ENCODE measurements around the gene FAM163A.
A peak's percentile ranks its signal among the peaks of the same experiment; 100 is the strongest.

FAM163A gene

GRCh38 chr1:179745131-179745611 lies 2.1 kb downstream of the FAM163A start:
- Histone ChIP-seq H3K4me2 (ENCODE audit: low read length) (no peak overlapping the region), H3K18ac (ENCODE audit: low read length) (no peak overlapping the region), H3K79me2 (ENCODE audit: control insufficient read depth, insufficient read depth, low read length) (no peaks in the 10 kb centered on the region), H2AK5ac (ENCODE audit: low read length) (no peak overlapping the region), H4K5ac (ENCODE audit: low read length) (no peak overlapping the region), H2BK5ac (ENCODE audit: low read length) (no peak overlapping the region), H3K4me1 (ENCODE audit: control insufficient read depth, low read depth, low read length) (no peaks in the 10 kb centered on the region), H3K9ac (ENCODE audit: low read length) (no peak overlapping the region), H2BK15ac (replicated peaks; ENCODE audit: low read depth) (no peak overlapping the region), H3K4ac (ENCODE audit: low read depth, low read length) (no peak overlapping the region), H4K8ac (ENCODE audit: low read depth, low read length) (no peak overlapping the region), H3K27ac (ENCODE audit: low read depth, low read length) (no peak overlapping the region), H2BK120ac (ENCODE audit: low read depth, low read length) (no peak overlapping the region), H3K27me3 (ENCODE audit: insufficient read depth, low read length, poor library complexity) (peaks cover 54% of the 10 kb centered on the region), H3K23ac (ENCODE audit: low read length) (no peak overlapping the region), H3K36me3 (ENCODE audit: control insufficient read depth, insufficient read depth, low read length) (no peaks in the 10 kb centered on the region), H3K56ac (ENCODE audit: low read length) (no peak overlapping the region), H3K79me1 (ENCODE audit: low read length) (no peaks in the 10 kb centered on the region), H3K4me3 (ENCODE audit: low read length) (no peak overlapping the region)
- DNase-seq = peak; percentile 10
- WGBS (ENCODE audit: extremely low coverage, insufficient coverage, low lambda C conversion rate) = no CpG with 5 or more reads among the region's 8 CpGs

GRCh38 chr1:179745743-179746142 lies 2.7 kb downstream of the FAM163A start:
- H4K8ac ChIP-seq (ENCODE audit: low read depth, low read length) = no peak overlapping the region
- no peaks in the 10 kb centered on the region for H3K79me1 ChIP-seq (ENCODE audit: low read length)
- H3K56ac ChIP-seq (ENCODE audit: low read length) = no peak overlapping the region
- H4K5ac ChIP-seq (ENCODE audit: low read length) = no peak overlapping the region
- no peak overlapping the region for H2AK5ac ChIP-seq (ENCODE audit: low read length)
- H3K9ac ChIP-seq (ENCODE audit: low read length) = no peak overlapping the region
- H3K23ac ChIP-seq (ENCODE audit: low read length) = no peak overlapping the region
- H3K4ac ChIP-seq (ENCODE audit: low read depth, low read length) = no peak overlapping the region
- no peaks in the 10 kb centered on the region for H3K79me2 ChIP-seq (ENCODE audit: control insufficient read depth, insufficient read depth, low read length)
- H3K4me1 ChIP-seq (ENCODE audit: control insufficient read depth, low read depth, low read length) = no peaks in the 10 kb centered on the region
- no peak overlapping the region for H3K4me2 ChIP-seq (ENCODE audit: low read length)
- DNase-seq = no peak
- H3K4me3 ChIP-seq (ENCODE audit: low read length) = no peak overlapping the region
- H2BK120ac ChIP-seq (ENCODE audit: low read depth, low read length) = no peak overlapping the region
- no peak overlapping the region for H2BK5ac ChIP-seq (ENCODE audit: low read length)
- H3K27me3 ChIP-seq (ENCODE audit: insufficient read depth, low read length, poor library complexity) = peaks cover 54% of the 10 kb centered on the region
- H3K18ac ChIP-seq (ENCODE audit: low read length) = no peak overlapping the region
- no peak overlapping the region for H3K27ac ChIP-seq (ENCODE audit: low read depth, low read length)
- H3K36me3 ChIP-seq (ENCODE audit: control insufficient read depth, insufficient read depth, low read length) = no peaks in the 10 kb centered on the region
- no CpG with 5 or more reads among the region's 4 CpGs for WGBS (ENCODE audit: extremely low coverage, insufficient coverage, low lambda C conversion rate)
- H2BK15ac ChIP-seq (replicated peaks; ENCODE audit: low read depth) = no peak overlapping the region

GRCh38 chr1:179747611-179748010 lies 4.5 kb downstream of the FAM163A start:
- no peak overlapping the region for H3K56ac ChIP-seq (ENCODE audit: low read length)
- H3K4me1 ChIP-seq (ENCODE audit: control insufficient read depth, low read depth, low read length) = no peaks in the 10 kb centered on the region
- peaks cover 39% of the 10 kb centered on the region for H3K27me3 ChIP-seq (ENCODE audit: insufficient read depth, low read length, poor library complexity)
- H2BK15ac ChIP-seq (replicated peaks; ENCODE audit: low read depth) = no peak overlapping the region
- H3K79me2 ChIP-seq (ENCODE audit: control insufficient read depth, insufficient read depth, low read length) = no peaks in the 10 kb centered on the region
- no peak overlapping the region for H4K5ac ChIP-seq (ENCODE audit: low read length)
- WGBS (ENCODE audit: extremely low coverage, insufficient coverage, low lambda C conversion rate) = no CpG with 5 or more reads among the region's 2 CpGs
- no peak overlapping the region for H3K4me3 ChIP-seq (ENCODE audit: low read length)
- H3K18ac ChIP-seq (ENCODE audit: low read length) = no peak overlapping the region
- no peak overlapping the region for H2BK120ac ChIP-seq (ENCODE audit: low read depth, low read length)
- H2AK5ac ChIP-seq (ENCODE audit: low read length) = no peak overlapping the region
- H4K8ac ChIP-seq (ENCODE audit: low read depth, low read length) = no peak overlapping the region
- DNase-seq = no peak
- no peak overlapping the region for H3K9ac ChIP-seq (ENCODE audit: low read length)
- no peaks in the 10 kb centered on the region for H3K36me3 ChIP-seq (ENCODE audit: control insufficient read depth, insufficient read depth, low read length)
- H3K4me2 ChIP-seq (ENCODE audit: low read length) = no peak overlapping the region
- H3K27ac ChIP-seq (ENCODE audit: low read depth, low read length) = no peak overlapping the region
- no peak overlapping the region for H3K4ac ChIP-seq (ENCODE audit: low read depth, low read length)
- H3K23ac ChIP-seq (ENCODE audit: low read length) = no peak overlapping the region
- no peak overlapping the region for H2BK5ac ChIP-seq (ENCODE audit: low read length)
- H3K79me1 ChIP-seq (ENCODE audit: low read length) = no peaks in the 10 kb centered on the region

GRCh38 chr1:179748772-179749171 lies 5.7 kb downstream of the FAM163A start:
- Histone ChIP-seq H3K9ac (ENCODE audit: low read length) (no peak overlapping the region), H4K8ac (ENCODE audit: low read depth, low read length) (no peak overlapping the region), H3K79me1 (ENCODE audit: low read length) (no peaks in the 10 kb centered on the region), H2BK120ac (ENCODE audit: low read depth, low read length) (no peak overlapping the region), H3K4me2 (ENCODE audit: low read length) (no peak overlapping the region), H2BK15ac (replicated peaks; ENCODE audit: low read depth) (no peak overlapping the region), H3K36me3 (ENCODE audit: control insufficient read depth, insufficient read depth, low read length) (no peaks in the 10 kb centered on the region), H3K4me1 (ENCODE audit: control insufficient read depth, low read depth, low read length) (no peaks in the 10 kb centered on the region), H3K18ac (ENCODE audit: low read length) (no peak overlapping the region), H2AK5ac (ENCODE audit: low read length) (no peak overlapping the region), H3K23ac (ENCODE audit: low read length) (no peak overlapping the region), H4K5ac (ENCODE audit: low read length) (no peak overlapping the region), H3K27ac (ENCODE audit: low read depth, low read length) (no peak overlapping the region), H3K56ac (ENCODE audit: low read length) (no peak overlapping the region), H2BK5ac (ENCODE audit: low read length) (no peak overlapping the region), H3K27me3 (ENCODE audit: insufficient read depth, low read length, poor library complexity) (peaks cover 30% of the 10 kb centered on the region), H3K4ac (ENCODE audit: low read depth, low read length) (no peak overlapping the region), H3K4me3 (ENCODE audit: low read length) (no peak overlapping the region), H3K79me2 (ENCODE audit: control insufficient read depth, insufficient read depth, low read length) (no peaks in the 10 kb centered on the region)
- DNase-seq = no peak
- WGBS (ENCODE audit: extremely low coverage, insufficient coverage, low lambda C conversion rate) = no CpG with 5 or more reads among the region's 4 CpGs

GRCh38 chr1:179750630-179751029 lies 7.5 kb downstream of the FAM163A start:
- H3K27ac ChIP-seq (ENCODE audit: low read depth, low read length) = no peak overlapping the region
- no peak overlapping the region for H3K56ac ChIP-seq (ENCODE audit: low read length)
- H2BK120ac ChIP-seq (ENCODE audit: low read depth, low read length) = no peak overlapping the region
- H2AK5ac ChIP-seq (ENCODE audit: low read length) = no peak overlapping the region
- no peak overlapping the region for H3K23ac ChIP-seq (ENCODE audit: low read length)
- no peak overlapping the region for H3K4me2 ChIP-seq (ENCODE audit: low read length)
- WGBS (ENCODE audit: extremely low coverage, insufficient coverage, low lambda C conversion rate) = 100% methylated on average over 1 of the region's 1 CpG
- H2BK5ac ChIP-seq (ENCODE audit: low read length) = no peak overlapping the region
- no peak for DNase-seq
- H3K4me1 ChIP-seq (ENCODE audit: control insufficient read depth, low read depth, low read length) = no peaks in the 10 kb centered on the region
- H3K36me3 ChIP-seq (ENCODE audit: control insufficient read depth, insufficient read depth, low read length) = no peaks in the 10 kb centered on the region
- H4K8ac ChIP-seq (ENCODE audit: low read depth, low read length) = no peak overlapping the region
- no peak overlapping the region for H3K4me3 ChIP-seq (ENCODE audit: low read length)
- no peak overlapping the region for H3K4ac ChIP-seq (ENCODE audit: low read depth, low read length)
- H3K27me3 ChIP-seq (ENCODE audit: insufficient read depth, low read length, poor library complexity) = peaks cover 11% of the 10 kb centered on the region
- no peak overlapping the region for H4K5ac ChIP-seq (ENCODE audit: low read length)
- no peaks in the 10 kb centered on the region for H3K79me2 ChIP-seq (ENCODE audit: control insufficient read depth, insufficient read depth, low read length)
- H3K79me1 ChIP-seq (ENCODE audit: low read length) = no peaks in the 10 kb centered on the region
- no peak overlapping the region for H3K18ac ChIP-seq (ENCODE audit: low read length)
- no peak overlapping the region for H3K9ac ChIP-seq (ENCODE audit: low read length)
- H2BK15ac ChIP-seq (replicated peaks; ENCODE audit: low read depth) = no peak overlapping the region

- no peak overlapping the region for H3K4me3 ChIP-seq (ENCODE audit: low read length)
- H3K18ac ChIP-seq (ENCODE audit: low read length) = no peak overlapping the region
- H3K27me3 ChIP-seq (ENCODE audit: insufficient read depth, low read length, poor library complexity) = no peaks in the 10 kb centered on the region
- no peak overlapping the region for H3K56ac ChIP-seq (ENCODE audit: low read length)
- no peak overlapping the region for H3K27ac ChIP-seq (ENCODE audit: low read depth, low read length)
- no peak for DNase-seq
- H2BK15ac ChIP-seq (replicated peaks; ENCODE audit: low read depth) = no peak overlapping the region
- no peaks in the 10 kb centered on the region for H3K79me1 ChIP-seq (ENCODE audit: low read length)
- H3K36me3 ChIP-seq (ENCODE audit: control insufficient read depth, insufficient read depth, low read length) = no peaks in the 10 kb centered on the region
- H3K23ac ChIP-seq (ENCODE audit: low read length) = no peak overlapping the region
- no peaks in the 10 kb centered on the region for H3K4me1 ChIP-seq (ENCODE audit: control insufficient read depth, low read depth, low read length)
- H3K9ac ChIP-seq (ENCODE audit: low read length) = no peak overlapping the region
- H4K8ac ChIP-seq (ENCODE audit: low read depth, low read length) = no peak overlapping the region
- no peaks in the 10 kb centered on the region for H3K79me2 ChIP-seq (ENCODE audit: control insufficient read depth, insufficient read depth, low read length)
- no peak overlapping the region for H2BK120ac ChIP-seq (ENCODE audit: low read depth, low read length)
- no peak overlapping the region for H3K4ac ChIP-seq (ENCODE audit: low read depth, low read length)
- H2BK5ac ChIP-seq (ENCODE audit: low read length) = no peak overlapping the region
- no peak overlapping the region for H4K5ac ChIP-seq (ENCODE audit: low read length)
- H2AK5ac ChIP-seq (ENCODE audit: low read length) = no peak overlapping the region
- no peak overlapping the region for H3K4me2 ChIP-seq (ENCODE audit: low read length)
Observed at GRCh38 chr1:179753061-179753460, 10.0 kb downstream of the FAM163A start.

Measured in mesendoderm (in vitro differentiated cells).